Ovary (tissue), 3 donors: Measurements from ENCODE around the gene LRRC71.

Source experiments
- EP300 ChIP-seq: sonication (generic); formaldehyde crosslinking; IDR thresholded peaks from one replicate; pipeline ENCODE4 v1.6.1; 2017; ENCODE audit warnings: antibody characterized with exemption
- POLR2A ChIP-seq: fragments of 450-650 bp; IDR thresholded peaks from one replicate; pipeline ENCODE4 v1.6.1; 2017; ENCODE audit warnings: antibody characterized with exemption, mild to moderate bottlenecking, moderate library complexity
- TF ChIP-seq, protein P1 (sequence below), 3 donors: fragments of 450-650 bp in 2 of 3; fragments of 200-600 bp in 1 of 3; IDR thresholded peaks; one replicate each; pipeline versions ENCODE4 v1.5.1 to v1.8.0; 2016 to 2022; ENCODE audit warnings: antibody characterized with exemption in 3 of 3, mild to moderate bottlenecking in 1 of 3
- donor health status: DM: no; HTN: no; CAD: no.

DNA sequence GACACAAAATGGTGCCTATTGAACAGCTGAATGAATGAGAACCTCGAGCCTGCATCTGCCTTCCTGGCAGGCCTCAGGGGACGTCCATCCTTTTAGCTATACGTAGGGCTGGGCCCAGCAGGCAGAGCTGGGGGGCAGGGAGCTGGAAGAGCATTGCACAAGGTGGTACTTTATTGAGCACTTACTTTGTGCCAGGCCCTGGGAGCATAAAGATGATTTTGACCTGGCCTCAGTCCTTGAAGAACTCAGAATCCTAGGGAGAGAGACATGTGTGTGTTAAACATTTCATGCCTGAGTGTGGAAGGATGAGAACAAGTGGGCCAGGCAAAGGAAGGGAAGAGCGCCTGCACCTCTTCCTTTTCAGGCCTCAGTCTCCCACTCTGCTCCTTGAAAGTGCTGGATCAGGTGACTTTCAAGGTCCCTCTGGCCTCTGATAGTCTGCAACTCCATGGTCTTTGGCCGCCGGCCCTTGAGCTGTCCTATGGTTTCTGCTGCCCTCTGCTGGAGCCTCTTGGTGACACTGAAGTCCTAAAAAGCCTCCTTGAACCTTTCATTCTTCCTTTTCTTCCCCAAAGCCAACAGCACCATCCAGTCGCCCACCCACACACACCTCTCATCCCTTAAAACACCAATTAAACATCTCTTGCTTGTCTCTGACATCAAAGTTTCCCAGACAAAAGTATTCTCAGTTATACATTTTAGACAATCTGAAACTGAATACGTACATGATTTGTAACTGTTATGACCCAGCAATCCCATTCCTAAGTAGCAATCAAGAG, 30.4 kb upstream of the LRRC71 start:
- TF ChIP-seq POLR2A (no peak), EP300 (no peak)
- TF ChIP-seq, protein P1, sequence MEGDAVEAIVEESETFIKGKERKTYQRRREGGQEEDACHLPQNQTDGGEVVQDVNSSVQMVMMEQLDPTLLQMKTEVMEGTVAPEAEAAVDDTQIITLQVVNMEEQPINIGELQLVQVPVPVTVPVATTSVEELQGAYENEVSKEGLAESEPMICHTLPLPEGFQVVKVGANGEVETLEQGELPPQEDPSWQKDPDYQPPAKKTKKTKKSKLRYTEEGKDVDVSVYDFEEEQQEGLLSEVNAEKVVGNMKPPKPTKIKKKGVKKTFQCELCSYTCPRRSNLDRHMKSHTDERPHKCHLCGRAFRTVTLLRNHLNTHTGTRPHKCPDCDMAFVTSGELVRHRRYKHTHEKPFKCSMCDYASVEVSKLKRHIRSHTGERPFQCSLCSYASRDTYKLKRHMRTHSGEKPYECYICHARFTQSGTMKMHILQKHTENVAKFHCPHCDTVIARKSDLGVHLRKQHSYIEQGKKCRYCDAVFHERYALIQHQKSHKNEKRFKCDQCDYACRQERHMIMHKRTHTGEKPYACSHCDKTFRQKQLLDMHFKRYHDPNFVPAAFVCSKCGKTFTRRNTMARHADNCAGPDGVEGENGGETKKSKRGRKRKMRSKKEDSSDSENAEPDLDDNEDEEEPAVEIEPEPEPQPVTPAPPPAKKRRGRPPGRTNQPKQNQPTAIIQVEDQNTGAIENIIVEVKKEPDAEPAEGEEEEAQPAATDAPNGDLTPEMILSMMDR (IDR thresholded peaks at IDR 0.05) = peak; percentile 48 to 65 (median 49)
